OCI-LY1 (cell line): Measurements from ENCODE around the gene AIMP1.

ENCODE experiments used
- H2AFZ ChIP-seq: fragments of 200-600 bp; sonication (generic), shearing (Covaris generic); 2 replicates; pipeline ENCODE4 v1.6.0; 2014; ENCODE audit warnings: antibody characterized with exemption, mild to moderate bottlenecking, low read length
- H3F3A ChIP-seq: fragments of 200-600 bp; sonication (generic), shearing (Covaris generic); 2 replicates; pipeline ENCODE4 v1.6.0; 2014; ENCODE audit warnings: mild to moderate bottlenecking, antibody characterized with exemption, low read length, moderate library complexity; ENCODE audit not compliant: insufficient read depth
- H3K27ac ChIP-seq: fragments of 200-600 bp; sonication (generic); 2 replicates; pipeline ENCODE4 v1.5.1; 2014; ENCODE audit warnings: low read length, mixed run types, mild to moderate bottlenecking, low read depth; ENCODE audit not compliant: poor library complexity, severe bottlenecking
- H3K27me3 ChIP-seq: fragments of 200-600 bp; sonication (generic); 2 replicates; pipeline ENCODE4 v1.6.0; 2014; ENCODE audit warnings: antibody characterized with exemption, mild to moderate bottlenecking, low read length, moderate library complexity; ENCODE audit not compliant: insufficient read depth
- H3K36me3 ChIP-seq: fragments of 200-600 bp; sonication (generic); 2 replicates; pipeline ENCODE4 v1.6.1; 2014; ENCODE audit warnings: mild to moderate bottlenecking, antibody characterized with exemption, low read length, moderate library complexity, mixed read lengths; ENCODE audit not compliant: insufficient read depth
- H3K4me1 ChIP-seq: fragments of 200-600 bp; sonication (generic); 2 replicates; pipeline ENCODE4 v1.5.1; 2014; ENCODE audit warnings: mild to moderate bottlenecking, low read length, moderate library complexity; ENCODE audit not compliant: insufficient read depth, severe bottlenecking
- H3K4me2 ChIP-seq: fragments of 200-600 bp; sonication (generic), shearing (Covaris generic); 2 replicates; pipeline ENCODE4 v1.6.1; 2014; ENCODE audit warnings: low read length
- H3K4me3 ChIP-seq: fragments of 200-600 bp; sonication (generic); 2 replicates; pipeline ENCODE4 v1.5.1; 2014; ENCODE audit warnings: low read length, low read depth, mild to moderate bottlenecking, mixed read lengths; ENCODE audit not compliant: poor library complexity, severe bottlenecking
- H3K79me2 ChIP-seq: fragments of 200-600 bp; shearing (Covaris generic); 2 replicates; pipeline ENCODE4 v1.6.1; 2016; ENCODE audit warnings: mixed run types, low read length, mixed read lengths; ENCODE audit not compliant: insufficient read depth
- H3K9ac ChIP-seq: fragments of 200-600 bp; sonication (generic), shearing (Covaris generic); 2 replicates; pipeline ENCODE4 v1.6.1; 2014; ENCODE audit warnings: mild to moderate bottlenecking, low read length, mixed read lengths
- H3K9me2 ChIP-seq: fragments of 200-600 bp; sonication (generic), shearing (Covaris generic); 2 replicates; pipeline ENCODE4 v1.6.1; 2014; ENCODE audit warnings: low read depth, mild to moderate bottlenecking, low read length, mixed read lengths
- H3K9me3 ChIP-seq: fragments of 200-600 bp; shearing (Covaris generic); 2 replicates; pipeline ENCODE4 v1.6.1; 2014; ENCODE audit warnings: low read length, mixed read lengths
- H4K20me1 ChIP-seq: fragments of 200-600 bp; sonication (generic), shearing (Covaris generic); 2 replicates; pipeline ENCODE4 v1.6.0; 2016; ENCODE audit warnings: mild to moderate bottlenecking, low read length; ENCODE audit not compliant: insufficient read depth
- CTCF ChIP-seq: fragments of 200-600 bp; sonication (generic), shearing (Covaris generic); IDR thresholded peaks from 2 replicates; pipeline ENCODE4 v1.5.1; 2017; ENCODE audit warnings: mild to moderate bottlenecking, antibody characterized with exemption, low read length, moderate library complexity, mixed read lengths
- EZH2 ChIP-seq: fragments of 200-600 bp; sonication (generic), shearing (Covaris generic); IDR thresholded peaks from 2 replicates; pipeline ENCODE4 v1.8.0; 2017; ENCODE audit warnings: borderline replicate concordance, mixed run types, mild to moderate bottlenecking, antibody characterized with exemption, low read length, moderate library complexity, mixed read lengths

The AIMP1 gene

GRCh38 chr4:106270736-106271135, 45.6 kb upstream of the AIMP1 start:
- H3K27ac ChIP-seq = no peak overlapping the region
- H3K27me3 ChIP-seq = no peaks in the 10 kb centered on the region
- no peak overlapping the region for H3K4me2 ChIP-seq
- no peaks in the 10 kb centered on the region for H3K9me2 ChIP-seq
- H3K9ac ChIP-seq = no peak overlapping the region
- no peaks in the 10 kb centered on the region for H3K36me3 ChIP-seq
- H3K79me2 ChIP-seq = no peaks in the 10 kb centered on the region; the same call in 1 of the 2 replicates
- H4K20me1 ChIP-seq = no peaks in the 10 kb centered on the region
- TF ChIP-seq CTCF = no peak
- no peak for TF ChIP-seq EZH2
- no peak overlapping the region for H2AFZ ChIP-seq
- H3K9me3 ChIP-seq = no peaks in the 10 kb centered on the region
- H3K4me1 ChIP-seq = no peaks in the 10 kb centered on the region
- H3F3A ChIP-seq = no peaks in the 10 kb centered on the region
- H3K4me3 ChIP-seq = no peak overlapping the region

DNA sequence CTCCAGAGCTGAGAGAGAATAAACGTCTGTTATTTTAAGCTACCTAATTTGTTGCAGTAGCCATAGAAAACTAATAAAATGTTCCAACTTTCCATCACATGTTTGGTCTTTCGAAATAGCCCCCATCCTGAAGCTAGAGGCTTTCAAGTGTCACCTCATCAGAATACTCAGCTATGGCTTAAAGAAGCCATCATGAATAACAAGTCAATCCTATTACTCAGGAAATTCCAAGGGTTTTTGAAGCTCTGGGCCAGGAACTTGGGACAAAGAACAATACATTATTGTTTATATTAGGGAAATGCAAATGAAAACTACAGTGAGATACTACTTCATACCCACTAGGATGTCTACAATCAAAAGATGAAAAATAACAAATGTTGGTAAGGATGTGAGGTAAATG, 42.5 kb upstream of the AIMP1 start:
- H3K36me3 ChIP-seq = no peaks in the 10 kb centered on the region
- H3K9me3 ChIP-seq = no peaks in the 10 kb centered on the region
- no peaks in the 10 kb centered on the region for H4K20me1 ChIP-seq
- no peak overlapping the region for H3K9ac ChIP-seq
- no peak overlapping the region for H3K4me3 ChIP-seq
- no peaks in the 10 kb centered on the region for H3K27me3 ChIP-seq
- no peak overlapping the region for H2AFZ ChIP-seq
- H3K79me2 ChIP-seq = no peaks in the 10 kb centered on the region; the same call in 1 of the 2 replicates
- no peak overlapping the region for H3K4me2 ChIP-seq
- no peaks in the 10 kb centered on the region for H3K4me1 ChIP-seq
- H3K27ac ChIP-seq = no peak overlapping the region
- TF ChIP-seq EZH2 (no peak), CTCF (no peak)
- no peaks in the 10 kb centered on the region for H3K9me2 ChIP-seq
- H3F3A ChIP-seq = no peaks in the 10 kb centered on the region

GRCh38 chr4:106277140-106277675, 39.1 kb upstream of the AIMP1 start:
- H3K4me3 ChIP-seq = no peak overlapping the region
- no peak for TF ChIP-seq CTCF
- TF ChIP-seq EZH2 = no peak
- no peak overlapping the region for H3K9ac ChIP-seq
- no peaks in the 10 kb centered on the region for H3K27me3 ChIP-seq
- no peaks in the 10 kb centered on the region for H3K9me2 ChIP-seq
- no peaks in the 10 kb centered on the region for H3F3A ChIP-seq
- H4K20me1 ChIP-seq = no peaks in the 10 kb centered on the region
- no peak overlapping the region for H2AFZ ChIP-seq
- no peaks in the 10 kb centered on the region; the same call in 1 of the 2 replicates for H3K79me2 ChIP-seq
- H3K4me2 ChIP-seq = no peak overlapping the region
- no peak overlapping the region for H3K27ac ChIP-seq
- H3K9me3 ChIP-seq = no peaks in the 10 kb centered on the region
- no peaks in the 10 kb centered on the region for H3K36me3 ChIP-seq
- no peaks in the 10 kb centered on the region for H3K4me1 ChIP-seq
